ENCODE data around the gene SPACA9.

The SPACA9 gene

DNA sequence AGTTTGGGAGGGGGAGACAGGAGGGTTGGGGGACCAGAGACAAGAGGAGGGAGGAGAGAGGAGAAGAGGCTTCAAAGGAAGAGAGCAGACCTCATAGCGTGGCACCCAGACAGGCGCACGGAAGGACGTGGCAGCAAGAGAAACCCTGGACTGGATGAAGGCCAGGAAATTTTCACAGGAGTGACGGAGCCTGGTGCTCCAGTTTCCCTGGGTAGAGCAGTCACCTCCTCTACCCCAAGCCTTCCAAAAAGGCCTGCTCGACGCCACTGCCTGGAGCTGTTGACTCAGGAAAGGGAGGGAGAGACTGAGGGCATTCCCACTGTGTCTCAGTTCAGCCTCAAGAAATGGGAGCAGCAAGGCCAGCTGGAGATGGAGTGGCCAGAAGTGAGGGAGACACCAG, 19.9 kb upstream of the SPACA9 start:
- TF ChIP-seq SIN3A (IDR thresholded peaks at IDR 0.05; ENCODE audit: borderline replicate concordance, insufficient read depth, low read length) (no peak), TAF1 (IDR thresholded peaks at IDR 0.05; ENCODE audit: borderline replicate concordance, insufficient read depth, low read length) (no peak), FOXP2 (optimal IDR thresholded peaks at IDR 0.05; ENCODE audit: borderline replicate concordance, extremely low read depth, extremely low read length, insufficient read depth) (no peak), POLR2AphosphoS5 (IDR thresholded peaks at IDR 0.05; ENCODE audit: low read depth, low read length) (no peak)
- TF ChIP-seq, protein P1, sequence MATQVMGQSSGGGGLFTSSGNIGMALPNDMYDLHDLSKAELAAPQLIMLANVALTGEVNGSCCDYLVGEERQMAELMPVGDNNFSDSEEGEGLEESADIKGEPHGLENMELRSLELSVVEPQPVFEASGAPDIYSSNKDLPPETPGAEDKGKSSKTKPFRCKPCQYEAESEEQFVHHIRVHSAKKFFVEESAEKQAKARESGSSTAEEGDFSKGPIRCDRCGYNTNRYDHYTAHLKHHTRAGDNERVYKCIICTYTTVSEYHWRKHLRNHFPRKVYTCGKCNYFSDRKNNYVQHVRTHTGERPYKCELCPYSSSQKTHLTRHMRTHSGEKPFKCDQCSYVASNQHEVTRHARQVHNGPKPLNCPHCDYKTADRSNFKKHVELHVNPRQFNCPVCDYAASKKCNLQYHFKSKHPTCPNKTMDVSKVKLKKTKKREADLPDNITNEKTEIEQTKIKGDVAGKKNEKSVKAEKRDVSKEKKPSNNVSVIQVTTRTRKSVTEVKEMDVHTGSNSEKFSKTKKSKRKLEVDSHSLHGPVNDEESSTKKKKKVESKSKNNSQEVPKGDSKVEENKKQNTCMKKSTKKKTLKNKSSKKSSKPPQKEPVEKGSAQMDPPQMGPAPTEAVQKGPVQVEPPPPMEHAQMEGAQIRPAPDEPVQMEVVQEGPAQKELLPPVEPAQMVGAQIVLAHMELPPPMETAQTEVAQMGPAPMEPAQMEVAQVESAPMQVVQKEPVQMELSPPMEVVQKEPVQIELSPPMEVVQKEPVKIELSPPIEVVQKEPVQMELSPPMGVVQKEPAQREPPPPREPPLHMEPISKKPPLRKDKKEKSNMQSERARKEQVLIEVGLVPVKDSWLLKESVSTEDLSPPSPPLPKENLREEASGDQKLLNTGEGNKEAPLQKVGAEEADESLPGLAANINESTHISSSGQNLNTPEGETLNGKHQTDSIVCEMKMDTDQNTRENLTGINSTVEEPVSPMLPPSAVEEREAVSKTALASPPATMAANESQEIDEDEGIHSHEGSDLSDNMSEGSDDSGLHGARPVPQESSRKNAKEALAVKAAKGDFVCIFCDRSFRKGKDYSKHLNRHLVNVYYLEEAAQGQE (IDR thresholded peaks at IDR 0.05; ENCODE audit: insufficient read depth in 1 of 2, low read depth in 2 of 2, low read length in 2 of 2) = no peak

DNA sequence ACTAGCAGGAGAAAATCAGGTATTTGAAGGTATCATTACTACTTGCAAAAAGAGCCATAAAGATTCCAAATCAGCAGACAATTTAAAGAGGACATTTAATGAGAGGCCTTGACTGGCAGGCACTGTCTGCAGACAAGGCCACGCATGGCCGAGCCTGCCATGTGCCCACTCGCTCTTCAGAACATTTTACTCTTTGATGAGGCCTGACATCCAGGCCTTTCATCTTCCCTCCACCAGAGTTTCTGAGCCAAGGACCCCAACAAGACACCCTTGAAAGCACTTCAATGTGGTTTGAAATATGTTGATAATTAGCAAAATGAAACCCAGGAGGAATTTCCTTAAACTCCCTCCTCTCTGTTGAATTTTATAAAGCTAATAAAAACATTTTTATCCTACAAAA, 17.0 kb upstream of the SPACA9 start:
- TF ChIP-seq SIN3A (IDR thresholded peaks at IDR 0.05; ENCODE audit: borderline replicate concordance, insufficient read depth, low read length) (no peak), TAF1 (IDR thresholded peaks at IDR 0.05; ENCODE audit: borderline replicate concordance, insufficient read depth, low read length) (no peak), POLR2AphosphoS5 (IDR thresholded peaks at IDR 0.05; ENCODE audit: low read depth, low read length) (no peak), FOXP2 (optimal IDR thresholded peaks at IDR 0.05; ENCODE audit: borderline replicate concordance, extremely low read depth, extremely low read length, insufficient read depth) (no peak)
- TF ChIP-seq, protein P1 (IDR thresholded peaks at IDR 0.05; ENCODE audit: insufficient read depth in 1 of 2, low read depth in 2 of 2, low read length in 2 of 2) = no peak

DNA sequence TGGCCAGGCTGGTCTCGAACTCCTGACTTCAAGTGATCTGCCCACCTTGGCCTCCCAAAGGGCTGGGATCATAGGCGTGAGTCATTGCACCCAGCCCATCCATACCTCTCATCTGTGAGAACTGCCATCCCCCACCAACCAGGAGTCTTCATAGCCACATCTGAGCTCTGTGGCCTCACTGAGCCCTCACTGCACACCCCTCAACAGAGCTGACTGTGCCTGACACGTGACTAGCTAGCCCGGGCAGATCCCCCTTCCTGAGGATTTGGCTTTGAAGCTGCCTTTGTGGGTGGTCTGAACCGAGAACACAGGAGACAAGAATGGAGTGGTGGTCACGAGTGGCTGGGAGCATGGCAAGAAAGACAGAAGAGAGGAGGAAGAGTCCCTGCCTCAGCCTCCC, 16.2 kb upstream of the SPACA9 start:
- no peak for TF ChIP-seq TAF1 (IDR thresholded peaks at IDR 0.05; ENCODE audit: borderline replicate concordance, insufficient read depth, low read length)
- no peak for TF ChIP-seq SIN3A (IDR thresholded peaks at IDR 0.05; ENCODE audit: borderline replicate concordance, insufficient read depth, low read length)
- no peak for TF ChIP-seq FOXP2 (optimal IDR thresholded peaks at IDR 0.05; ENCODE audit: borderline replicate concordance, extremely low read depth, extremely low read length, insufficient read depth)
- TF ChIP-seq POLR2AphosphoS5 (IDR thresholded peaks at IDR 0.05; ENCODE audit: low read depth, low read length) = no peak
- TF ChIP-seq, protein P1 (IDR thresholded peaks at IDR 0.05; ENCODE audit: insufficient read depth in 1 of 2, low read depth in 2 of 2, low read length in 2 of 2) = no peak

DNA sequence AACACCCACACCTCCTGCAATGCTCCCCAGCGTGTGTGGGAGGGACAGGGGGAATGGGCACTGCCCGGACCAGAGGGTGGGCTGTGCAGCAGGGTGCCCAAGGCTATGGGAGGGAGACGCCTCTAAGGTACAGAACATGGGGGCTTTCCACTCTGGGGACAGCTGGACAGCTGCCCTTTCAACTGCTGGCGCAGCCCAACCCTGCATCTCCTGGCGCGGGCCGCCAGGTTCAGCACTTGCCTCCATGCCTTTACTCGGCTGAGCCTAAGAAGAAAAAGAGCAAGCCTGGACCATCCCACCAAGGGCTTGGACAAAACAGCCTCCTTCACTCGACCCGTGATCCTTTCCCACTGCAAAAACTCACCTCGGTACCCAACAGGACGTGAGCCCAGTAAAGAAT, 15.6 kb upstream of the SPACA9 start:
- TF ChIP-seq FOXP2 (optimal IDR thresholded peaks at IDR 0.05; ENCODE audit: borderline replicate concordance, extremely low read depth, extremely low read length, insufficient read depth) (no peak), POLR2AphosphoS5 (IDR thresholded peaks at IDR 0.05; ENCODE audit: low read depth, low read length) (no peak), SIN3A (IDR thresholded peaks at IDR 0.05; ENCODE audit: borderline replicate concordance, insufficient read depth, low read length) (no peak)
- TF ChIP-seq, protein P1 (IDR thresholded peaks at IDR 0.05; ENCODE audit: insufficient read depth in 1 of 2, low read depth in 2 of 2, low read length in 2 of 2) = no peak

DNA sequence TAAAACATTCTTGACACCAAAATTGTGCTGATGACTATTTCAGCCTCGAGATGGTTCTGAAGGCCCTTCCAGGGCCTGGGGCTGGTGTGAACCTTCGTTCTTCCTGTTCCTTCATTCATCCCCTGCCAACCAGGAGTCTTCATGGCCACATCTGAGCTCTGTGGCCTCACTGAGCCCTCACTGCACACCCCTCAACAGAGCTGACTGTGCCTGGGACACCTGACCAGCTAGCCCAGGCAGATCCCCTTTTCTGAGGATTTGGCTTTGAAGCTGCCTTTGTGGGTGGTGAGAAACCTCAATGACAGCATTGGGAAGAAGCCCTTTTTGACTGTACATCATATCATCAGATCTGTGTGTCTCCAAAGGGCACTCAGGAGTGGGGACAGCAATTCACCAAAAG, 14.4 kb upstream of the SPACA9 start:
- TF ChIP-seq POLR2AphosphoS5 (IDR thresholded peaks at IDR 0.05; ENCODE audit: low read depth, low read length) = no peak
- TF ChIP-seq, protein P1 (IDR thresholded peaks at IDR 0.05; ENCODE audit: insufficient read depth in 1 of 2, low read depth in 2 of 2, low read length in 2 of 2) = no peak
- no peak for TF ChIP-seq FOXP2 (optimal IDR thresholded peaks at IDR 0.05; ENCODE audit: borderline replicate concordance, extremely low read depth, extremely low read length, insufficient read depth)
- TF ChIP-seq SIN3A (IDR thresholded peaks at IDR 0.05; ENCODE audit: borderline replicate concordance, insufficient read depth, low read length) = no peak
- TF ChIP-seq TAF1 (IDR thresholded peaks at IDR 0.05; ENCODE audit: borderline replicate concordance, insufficient read depth, low read length) = no peak
